Measurements from ENCODE around the gene FAM171A1. TPM values are rescaled to one million over a fixed set of nuclear protein-coding genes. Genes with fewer than 3 reads are reported as not detected.

Gene FAM171A1
- total and polyA plus RNA-seq, 2 experiments from 2014 or later = 24.4 to 29.5 TPM

- 87% methylated on average over 5 of the region's 5 CpGs for WGBS (ENCODE audit: low lambda C conversion rate, missing lambda C conversion rate)
- Histone ChIP-seq H3K4me2 (no peak overlapping the region), H4K20me1 (ENCODE audit: insufficient read depth, poor library complexity, severe bottlenecking) (no peaks in the 10 kb centered on the region), H3K9me3 (ENCODE audit: low read depth) (no peaks in the 10 kb centered on the region), H3K27ac (no peak overlapping the region), H3K4me1 (ENCODE audit: insufficient read depth) (peaks cover 3% of the 10 kb centered on the region), H3K36me3 (replicated peaks; ENCODE audit: insufficient read depth, low read depth) (no peaks in the 10 kb centered on the region), H3K79me2 (no peaks in the 10 kb centered on the region), H3K27me3 (no peaks in the 10 kb centered on the region), H2AFZ (no peak overlapping the region), H3K4me3 (no peak overlapping the region), H3K9me2 (replicated peaks; ENCODE audit: insufficient read depth) (no peaks in the 10 kb centered on the region)
- no peak for DNase-seq (ENCODE audit: low spot score)
- TF ChIP-seq EZH2 (IDR thresholded peaks at IDR 0.05; ENCODE audit: borderline replicate concordance) (no peak), CTCF (IDR thresholded peaks at IDR 0.05; ENCODE audit: poor library complexity) (no peak), EZH2phosphoT487 (IDR thresholded peaks at IDR 0.05; ENCODE audit: low read depth, severe bottlenecking, unreplicated experiment) (no peak)
Observed at GRCh38 chr10:15378569-15378968, 7.5 kb upstream of the FAM171A1 start.

- TF ChIP-seq EZH2phosphoT487 (IDR thresholded peaks at IDR 0.05; ENCODE audit: low read depth, severe bottlenecking, unreplicated experiment) (no peak), CTCF (IDR thresholded peaks at IDR 0.05; ENCODE audit: poor library complexity) (no peak), EZH2 (IDR thresholded peaks at IDR 0.05; ENCODE audit: borderline replicate concordance) (no peak)
- H3K4me3 ChIP-seq = no peak overlapping the region
- H3K79me2 ChIP-seq = peaks cover 8% of the 10 kb centered on the region
- no peak overlapping the region for H2AFZ ChIP-seq
- H4K20me1 ChIP-seq (ENCODE audit: insufficient read depth, poor library complexity, severe bottlenecking) = no peaks in the 10 kb centered on the region
- WGBS (ENCODE audit: low lambda C conversion rate, missing lambda C conversion rate) = 53% methylated on average over 1 of the region's 1 CpG
- no peak overlapping the region for H3K27ac ChIP-seq
- no peaks in the 10 kb centered on the region for H3K9me3 ChIP-seq (ENCODE audit: low read depth)
- no peaks in the 10 kb centered on the region for H3K9me2 ChIP-seq (replicated peaks; ENCODE audit: insufficient read depth)
- no peaks in the 10 kb centered on the region for H3K36me3 ChIP-seq (replicated peaks; ENCODE audit: insufficient read depth, low read depth)
- no peak for DNase-seq (ENCODE audit: low spot score)
- no peaks in the 10 kb centered on the region for H3K27me3 ChIP-seq
- H3K4me1 ChIP-seq (ENCODE audit: insufficient read depth) = peaks cover 1% of the 10 kb centered on the region
- no peak overlapping the region for H3K4me2 ChIP-seq
Observed at GRCh38 chr10:15374566-15374965, 3.5 kb upstream of the FAM171A1 start.

- Histone ChIP-seq H3K27ac (no peak overlapping the region), H3K4me2 (no peak overlapping the region), H3K27me3 (no peaks in the 10 kb centered on the region), H3K9me2 (replicated peaks; ENCODE audit: insufficient read depth) (no peaks in the 10 kb centered on the region), H3K79me2 (peaks cover 12% of the 10 kb centered on the region), H3K4me1 (ENCODE audit: insufficient read depth) (peaks cover 5% of the 10 kb centered on the region), H2AFZ (no peak overlapping the region), H4K20me1 (ENCODE audit: insufficient read depth, poor library complexity, severe bottlenecking) (peaks cover 4% of the 10 kb centered on the region), H3K36me3 (replicated peaks; ENCODE audit: insufficient read depth, low read depth) (no peaks in the 10 kb centered on the region), H3K4me3 (no peak overlapping the region), H3K9me3 (ENCODE audit: low read depth) (no peaks in the 10 kb centered on the region)
- TF ChIP-seq CTCF (IDR thresholded peaks at IDR 0.05; ENCODE audit: poor library complexity) (no peak), EZH2 (IDR thresholded peaks at IDR 0.05; ENCODE audit: borderline replicate concordance) (no peak), EZH2phosphoT487 (IDR thresholded peaks at IDR 0.05; ENCODE audit: low read depth, severe bottlenecking, unreplicated experiment) (no peak)
- 82% methylated on average over 3 of the region's 3 CpGs for WGBS (ENCODE audit: low lambda C conversion rate, missing lambda C conversion rate)
- DNase-seq (ENCODE audit: low spot score) = no peak
Observed at GRCh38 chr10:15374156-15374555, 3.1 kb upstream of the FAM171A1 start.

GRCh38 chr10:15373199-15373598 lies 2.1 kb upstream of the FAM171A1 start:
- Histone ChIP-seq H4K20me1 (ENCODE audit: insufficient read depth, poor library complexity, severe bottlenecking) (peaks cover 4% of the 10 kb centered on the region), H3K4me2 (no peak overlapping the region), H2AFZ (no peak overlapping the region), H3K27ac (no peak overlapping the region), H3K36me3 (replicated peaks; ENCODE audit: insufficient read depth, low read depth) (no peaks in the 10 kb centered on the region), H3K27me3 (no peaks in the 10 kb centered on the region), H3K79me2 (peaks cover 21% of the 10 kb centered on the region), H3K9me2 (replicated peaks; ENCODE audit: insufficient read depth) (no peaks in the 10 kb centered on the region), H3K4me3 (no peak overlapping the region), H3K4me1 (ENCODE audit: insufficient read depth) (peaks cover 8% of the 10 kb centered on the region), H3K9me3 (ENCODE audit: low read depth) (no peaks in the 10 kb centered on the region)
- TF ChIP-seq CTCF (IDR thresholded peaks at IDR 0.05; ENCODE audit: poor library complexity) = no peak
- no peak for TF ChIP-seq EZH2phosphoT487 (IDR thresholded peaks at IDR 0.05; ENCODE audit: low read depth, severe bottlenecking, unreplicated experiment)
- no peak for TF ChIP-seq EZH2 (IDR thresholded peaks at IDR 0.05; ENCODE audit: borderline replicate concordance)
- WGBS (ENCODE audit: low lambda C conversion rate, missing lambda C conversion rate) = 94% methylated on average over 2 of the region's 2 CpGs
- no peak for DNase-seq (ENCODE audit: low spot score)
